Measurements from ENCODE around the gene MDM4.

GRCh38 chr1:204574016-204574864 is 58.0 kb downstream of the MDM4 start:
- TF ChIP-seq POLR2A (IDR thresholded peaks at IDR 0.05; ENCODE audit: low read depth, low read length), result no peak
- no peak for TF ChIP-seq EZH2 (IDR thresholded peaks at IDR 0.05; ENCODE audit: borderline replicate concordance, low read depth, low read length, severe bottlenecking)
- no peak for TF ChIP-seq JUN (IDR thresholded peaks at IDR 0.05; ENCODE audit: borderline replicate concordance, insufficient read depth, insufficient read length, low read depth)
- no peak for TF ChIP-seq MAX (IDR thresholded peaks at IDR 0.05; ENCODE audit: insufficient read depth, insufficient read length)
- no peak for TF ChIP-seq CTCF (IDR thresholded peaks at IDR 0.05; ENCODE audit: extremely low read depth in 1 of 2, insufficient read depth in 1 of 2, low read depth in 1 of 2, low read length in 2 of 2)
- no peak for TF ChIP-seq FOS (IDR thresholded peaks at IDR 0.05; ENCODE audit: borderline replicate concordance, insufficient read depth, low read length)
- no peak for TF ChIP-seq GATA2 (IDR thresholded peaks at IDR 0.05; ENCODE audit: insufficient read depth, insufficient read length, low read depth, low read length)

Data from endothelial cell of umbilical vein (primary cell).